Trophoblast cell (in vitro differentiated cells and primary cell): ENCODE results near the gene OXT.

Experiments used
- DNase-seq, 2 donors: peaks; one replicate each; pipeline ENCODE4 v3.0.0-alpha.2; 2016
- H2AFZ ChIP-seq: 2 replicates; pipeline ENCODE4 v1.6.1; 2013; ENCODE audit warnings: low read length, moderate library complexity, mild to moderate bottlenecking; ENCODE audit not compliant: insufficient read depth, poor library complexity
- H2AK5ac ChIP-seq: 2 replicates; pipeline ENCODE4 v1.6.1; 2013; ENCODE audit warnings: mild to moderate bottlenecking, low read length
- H2BK120ac ChIP-seq: 2 replicates; pipeline ENCODE4 v1.6.1; 2013; ENCODE audit warnings: low read length, mild to moderate bottlenecking, moderate library complexity; ENCODE audit not compliant: insufficient read depth, poor library complexity
- H2BK12ac ChIP-seq: 2 replicates; pipeline ENCODE4 v1.6.1; 2013; ENCODE audit warnings: mild to moderate bottlenecking, low read length, moderate library complexity
- H2BK5ac ChIP-seq: 2 replicates; pipeline ENCODE4 v1.6.1; 2013; ENCODE audit warnings: low read length, low read depth, moderate library complexity, mild to moderate bottlenecking; ENCODE audit not compliant: poor library complexity
- H3K14ac ChIP-seq: 2 replicates; pipeline ENCODE4 v1.6.1; 2013; ENCODE audit warnings: mild to moderate bottlenecking, low read length
- H3K18ac ChIP-seq: 2 replicates; pipeline ENCODE4 v1.6.1; 2013; ENCODE audit warnings: mild to moderate bottlenecking, low read length
- H3K23ac ChIP-seq: 2 replicates; pipeline ENCODE4 v1.6.1; 2013; ENCODE audit warnings: low read length
- H3K27ac ChIP-seq: 2 replicates; pipeline ENCODE4 v1.5.1; 2013; ENCODE audit warnings: low read depth, mild to moderate bottlenecking, inconsistent platforms, low read length, moderate library complexity
- H3K27me3 ChIP-seq: 2 replicates; pipeline ENCODE4 v1.6.1; 2013; ENCODE audit warnings: inconsistent platforms, mild to moderate bottlenecking, low read length, moderate library complexity; ENCODE audit not compliant: insufficient read depth
- H3K36me3 ChIP-seq, 2 experiments: 1 replicate in 1 of 2; 2 replicates in 1 of 2; pipeline ENCODE4 v1.6.1; 2013; ENCODE audit warnings: low read length in 2 of 2, mild to moderate bottlenecking in 2 of 2, moderate library complexity in 1 of 2; ENCODE audit not compliant: insufficient read depth in 2 of 2, control insufficient read depth in 1 of 2
- H3K4ac ChIP-seq: 2 replicates; pipeline ENCODE4 v1.6.1; 2013; ENCODE audit warnings: low read depth, mild to moderate bottlenecking, low read length, moderate library complexity
- H3K4me1 ChIP-seq, 2 experiments: 1 replicate in 1 of 2; 2 replicates in 1 of 2; pipeline ENCODE4 v1.6.1; 2013; ENCODE audit warnings: low read length in 2 of 2, mild to moderate bottlenecking in 2 of 2, moderate library complexity in 1 of 2; ENCODE audit not compliant: insufficient read depth in 2 of 2, control insufficient read depth in 1 of 2
- H3K4me2 ChIP-seq: 2 replicates; pipeline ENCODE4 v1.6.1; 2013; ENCODE audit warnings: inconsistent platforms, mild to moderate bottlenecking, low read length, moderate library complexity
- H3K4me3 ChIP-seq: 2 replicates; pipeline ENCODE4 v1.5.1; 2013; ENCODE audit warnings: mild to moderate bottlenecking, low read depth, low read length, inconsistent platforms
- H3K79me1 ChIP-seq: one replicate; pipeline ENCODE4 v1.6.1; 2013; ENCODE audit warnings: low read length
- H3K79me2 ChIP-seq: 2 replicates; pipeline ENCODE4 v1.6.1; 2013; ENCODE audit warnings: low read length, mild to moderate bottlenecking; ENCODE audit not compliant: control insufficient read depth, insufficient read depth, poor library complexity
- H3K9ac ChIP-seq: 2 replicates; pipeline ENCODE4 v1.6.1; 2013; ENCODE audit warnings: mild to moderate bottlenecking, low read length
- H3K9me3 ChIP-seq: 2 replicates; pipeline ENCODE4 v1.6.1; 2013; ENCODE audit warnings: low read depth, mild to moderate bottlenecking, control low read depth, inconsistent platforms, low read length; ENCODE audit not compliant: insufficient read depth
- H4K12ac ChIP-seq: 2 replicates; pipeline ENCODE4 v1.6.1; 2013; ENCODE audit warnings: low read depth, mild to moderate bottlenecking, low read length, moderate library complexity
- H4K8ac ChIP-seq: 2 replicates; pipeline ENCODE4 v1.6.1; 2013; ENCODE audit warnings: low read depth, mild to moderate bottlenecking, low read length, moderate library complexity
- H4K91ac ChIP-seq: one replicate; pipeline ENCODE4 v1.6.1; 2013; ENCODE audit warnings: low read depth, mild to moderate bottlenecking, low read length, moderate library complexity
- WGBS: extraction: QIAGEN DNeasy Blood & Tissue Kit; methylation state at CpG from one replicate; pipeline ENCODE4 v1.1.7; 2013; ENCODE audit warnings: missing lambda C conversion rate; ENCODE audit not compliant: insufficient read length, insufficient coverage; ENCODE audit errors: extremely low coverage; 5-methylcytosine and 5-hydroxymethylcytosine counted together

The OXT gene

GRCh38 chr20:3031524-3032147 lies 39.8 kb upstream of the OXT start:
- Histone ChIP-seq H3K27ac (no peak overlapping the region), H3K4me1 (no peaks in the 10 kb centered on the region), H3K4me2 (no peak overlapping the region), H2BK12ac (no peak overlapping the region), H4K8ac (no peak overlapping the region), H4K91ac (no peak overlapping the region), H3K9ac (no peak overlapping the region), H2AK5ac (no peak overlapping the region), H3K79me1 (no peaks in the 10 kb centered on the region), H2BK120ac (no peak overlapping the region), H3K79me2 (no peaks in the 10 kb centered on the region), H4K12ac (no peak overlapping the region), H3K4ac (no peak overlapping the region), H3K18ac (no peak overlapping the region), H2BK5ac (no peak overlapping the region), H3K9me3 (no peaks in the 10 kb centered on the region), H3K27me3 (no peaks in the 10 kb centered on the region), H2AFZ (no peak overlapping the region), H3K36me3 (peaks cover 34 to 50% of the 10 kb centered on the region in 2 experiments), H3K14ac (no peak overlapping the region), H3K4me3 (no peak overlapping the region), H3K23ac (no peak overlapping the region)
- no CpG with 5 or more reads among the region's 3 CpGs for WGBS
- DNase-seq = no peak

GRCh38 chr20:3032624-3033023 lies 38.8 kb upstream of the OXT start:
- no CpG with 5 or more reads among the region's 8 CpGs for WGBS
- Histone ChIP-seq H3K79me1 (no peaks in the 10 kb centered on the region), H2AFZ (no peak overlapping the region), H3K4me1 (no peaks in the 10 kb centered on the region), H2BK5ac (no peak overlapping the region), H3K18ac (no peak overlapping the region), H3K4ac (no peak overlapping the region), H2BK12ac (no peak overlapping the region), H4K91ac (no peak overlapping the region), H3K36me3 (peaks cover 33 to 50% of the 10 kb centered on the region in 2 experiments), H3K27me3 (no peaks in the 10 kb centered on the region), H4K8ac (no peak overlapping the region), H3K79me2 (no peaks in the 10 kb centered on the region), H3K27ac (no peak overlapping the region), H2BK120ac (no peak overlapping the region), H3K23ac (no peak overlapping the region), H3K14ac (no peak overlapping the region), H3K4me2 (no peak overlapping the region), H3K9me3 (peaks cover 2% of the 10 kb centered on the region), H2AK5ac (no peak overlapping the region), H3K9ac (no peak overlapping the region), H4K12ac (no peak overlapping the region), H3K4me3 (no peak overlapping the region)
- DNase-seq = no peak

- no peak overlapping the region for H2AK5ac ChIP-seq
- no peak overlapping the region for H2BK5ac ChIP-seq
- H3K27me3 ChIP-seq = no peaks in the 10 kb centered on the region
- no peak overlapping the region for H2AFZ ChIP-seq
- H3K27ac ChIP-seq = no peak overlapping the region
- no peak overlapping the region for H3K14ac ChIP-seq
- no peak overlapping the region for H4K8ac ChIP-seq
- no peak overlapping the region for H2BK12ac ChIP-seq
- no peak overlapping the region for H3K23ac ChIP-seq
- no peaks in the 10 kb centered on the region for H3K79me1 ChIP-seq
- H2BK120ac ChIP-seq = no peak overlapping the region
- DNase-seq = no peak
- H3K4me1 ChIP-seq = no peaks in the 10 kb centered on the region
- WGBS = no CpG with 5 or more reads among the region's 3 CpGs
- peaks cover 34 to 50% of the 10 kb centered on the region in 2 experiments for H3K36me3 ChIP-seq
- H3K4me3 ChIP-seq = no peak overlapping the region
- no peaks in the 10 kb centered on the region for H3K79me2 ChIP-seq
- H3K4me2 ChIP-seq = no peak overlapping the region
- H4K12ac ChIP-seq = no peak overlapping the region
- H3K4ac ChIP-seq = no peak overlapping the region
- no peak overlapping the region for H4K91ac ChIP-seq
- no peak overlapping the region for H3K9ac ChIP-seq
- no peak overlapping the region for H3K18ac ChIP-seq
- H3K9me3 ChIP-seq = peaks cover 2% of the 10 kb centered on the region
Measured at GRCh38 chr20:3037654-3038053, 33.8 kb upstream of the OXT start.

GRCh38 chr20:3038454-3038853 lies 33.0 kb upstream of the OXT start:
- Histone ChIP-seq H3K4me2 (no peak overlapping the region), H2BK12ac (no peak overlapping the region), H3K14ac (no peak overlapping the region), H3K4ac (no peak overlapping the region), H3K36me3 (peaks cover 31 to 48% of the 10 kb centered on the region in 2 experiments), H2BK5ac (no peak overlapping the region), H2AFZ (no peak overlapping the region), H3K23ac (no peak overlapping the region), H3K79me2 (no peaks in the 10 kb centered on the region), H3K27me3 (no peaks in the 10 kb centered on the region), H3K4me3 (no peak overlapping the region), H3K79me1 (no peaks in the 10 kb centered on the region), H3K27ac (no peak overlapping the region), H4K91ac (no peak overlapping the region), H4K12ac (no peak overlapping the region), H2AK5ac (no peak overlapping the region), H4K8ac (no peak overlapping the region), H3K9me3 (peaks cover 2% of the 10 kb centered on the region), H3K18ac (no peak overlapping the region), H3K4me1 (no peaks in the 10 kb centered on the region), H2BK120ac (no peak overlapping the region), H3K9ac (no peak overlapping the region)
- no peak for DNase-seq
- WGBS = no CpG with 5 or more reads among the region's 5 CpGs
